Measurements from ENCODE around the gene RXRA. TPM values are rescaled to one million over a fixed set of nuclear protein-coding genes. Genes with fewer than 3 reads are reported as not detected.

Gene RXRA
- total and polyA plus RNA-seq, 9 donors = 12.4 to 82.2 (median 70.6) TPM

DNA sequence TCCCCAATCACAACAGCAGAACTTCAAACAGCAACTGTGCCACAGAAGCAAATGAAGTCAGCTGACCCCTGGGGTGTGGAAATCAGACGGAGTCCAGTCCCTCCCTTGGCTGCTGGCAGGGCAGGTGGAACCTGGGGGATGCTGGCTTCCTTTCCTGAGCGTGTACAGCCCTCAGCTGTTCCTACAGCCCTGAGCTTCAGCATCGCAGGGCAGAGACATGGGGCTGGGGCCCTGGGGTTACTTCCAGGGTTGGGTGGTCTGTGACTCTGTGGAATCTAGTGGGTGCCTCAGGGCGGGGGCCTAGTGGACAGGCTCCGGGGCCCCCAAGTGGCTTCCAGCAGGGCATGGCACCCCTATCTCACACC is 7.3 kb upstream of the RXRA start:
- TF ChIP-seq EP300 (IDR thresholded peaks at IDR 0.05) (no peak), POLR2A (IDR thresholded peaks at IDR 0.05) (no peak)
- TF ChIP-seq, protein P1, sequence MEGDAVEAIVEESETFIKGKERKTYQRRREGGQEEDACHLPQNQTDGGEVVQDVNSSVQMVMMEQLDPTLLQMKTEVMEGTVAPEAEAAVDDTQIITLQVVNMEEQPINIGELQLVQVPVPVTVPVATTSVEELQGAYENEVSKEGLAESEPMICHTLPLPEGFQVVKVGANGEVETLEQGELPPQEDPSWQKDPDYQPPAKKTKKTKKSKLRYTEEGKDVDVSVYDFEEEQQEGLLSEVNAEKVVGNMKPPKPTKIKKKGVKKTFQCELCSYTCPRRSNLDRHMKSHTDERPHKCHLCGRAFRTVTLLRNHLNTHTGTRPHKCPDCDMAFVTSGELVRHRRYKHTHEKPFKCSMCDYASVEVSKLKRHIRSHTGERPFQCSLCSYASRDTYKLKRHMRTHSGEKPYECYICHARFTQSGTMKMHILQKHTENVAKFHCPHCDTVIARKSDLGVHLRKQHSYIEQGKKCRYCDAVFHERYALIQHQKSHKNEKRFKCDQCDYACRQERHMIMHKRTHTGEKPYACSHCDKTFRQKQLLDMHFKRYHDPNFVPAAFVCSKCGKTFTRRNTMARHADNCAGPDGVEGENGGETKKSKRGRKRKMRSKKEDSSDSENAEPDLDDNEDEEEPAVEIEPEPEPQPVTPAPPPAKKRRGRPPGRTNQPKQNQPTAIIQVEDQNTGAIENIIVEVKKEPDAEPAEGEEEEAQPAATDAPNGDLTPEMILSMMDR (IDR thresholded peaks at IDR 0.05) = no peak
- Histone ChIP-seq H3K9me3 (no peaks in the 10 kb centered on the region), H3K4me3 (no peak overlapping the region), H3K36me3 (no peaks in the 10 kb centered on the region), H3K4me1 (ENCODE audit: insufficient read depth) (peaks cover 8% of the 10 kb centered on the region), H3K27me3 (no peaks in the 10 kb centered on the region), H3K27ac (no peak overlapping the region)
- intact Hi-C loops (cut with DNase I) = no loop called here
- 78 to 85% (median 83%) methylated on average over 5 of the region's 5 CpGs for WGBS, 3 donors
- peak in 3 of 5 donors; percentile 11 to 36 (median 13) for DNase-seq

DNA sequence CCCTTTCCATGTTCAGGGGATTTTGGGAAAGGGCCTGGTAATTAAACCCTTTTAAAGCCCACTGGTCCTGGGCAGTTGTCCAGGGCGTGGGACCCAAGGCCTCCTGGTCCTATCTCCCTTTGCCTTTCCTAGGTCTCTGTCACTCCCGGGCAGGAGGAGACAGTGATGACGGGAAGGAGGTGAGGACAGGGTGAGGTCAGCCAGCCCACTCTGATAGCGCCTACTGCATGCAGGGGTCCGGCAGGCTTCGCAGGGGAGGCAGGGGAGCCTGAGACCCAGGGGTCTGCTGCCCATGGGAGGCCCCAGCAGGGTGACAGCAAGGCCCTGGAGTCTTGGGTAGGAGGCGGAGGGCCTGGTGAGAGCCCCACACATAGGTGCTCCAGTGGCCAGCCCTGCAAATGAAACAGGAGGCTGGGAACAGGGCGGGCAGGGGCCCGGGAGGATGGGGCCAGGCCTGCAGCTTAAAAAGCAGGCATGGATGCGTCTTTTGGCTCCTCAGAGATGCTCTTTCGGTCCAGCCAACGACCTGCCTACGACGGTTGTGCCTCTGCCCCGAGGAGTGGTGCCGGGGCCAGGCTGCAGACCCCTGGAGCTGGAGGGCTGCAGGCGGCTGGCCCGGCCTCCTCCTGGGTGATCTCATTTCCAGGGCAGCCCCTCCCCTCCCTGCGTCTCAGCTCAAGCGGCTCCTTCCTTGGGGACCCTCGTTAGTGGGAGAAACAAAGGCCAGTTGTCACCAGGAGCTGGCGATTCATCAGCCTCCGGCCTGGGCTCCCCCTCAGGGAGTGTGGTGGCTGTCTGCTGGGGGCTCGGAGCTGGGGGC is 6.7 kb upstream of the RXRA start:
- no peaks in the 10 kb centered on the region for H3K36me3 ChIP-seq
- peak in 4 of 5 donors; percentile 13 to 39 (median 24) for DNase-seq
- no peaks in the 10 kb centered on the region for H3K9me3 ChIP-seq
- intact Hi-C loops (cut with DNase I) = loop anchor here in 1 of 4 donors (10.0 kb wide), 2 partner anchors 325 to 1115 kb away; partner anchors contain the start of gene COL5A1
- H3K4me1 ChIP-seq (ENCODE audit: insufficient read depth) = peaks cover 8% of the 10 kb centered on the region
- no peak for TF ChIP-seq POLR2A (IDR thresholded peaks at IDR 0.05)
- TF ChIP-seq, protein P1 (IDR thresholded peaks at IDR 0.05) = no peak
- no peak for TF ChIP-seq EP300 (IDR thresholded peaks at IDR 0.05)
- H3K27ac ChIP-seq = no peak overlapping the region
- H3K27me3 ChIP-seq = no peaks in the 10 kb centered on the region
- H3K4me3 ChIP-seq = no peak overlapping the region
- 89 to 91% (median 90%) methylated on average over 21 to 24 of the region's 24 CpGs for WGBS, 3 donors

DNA sequence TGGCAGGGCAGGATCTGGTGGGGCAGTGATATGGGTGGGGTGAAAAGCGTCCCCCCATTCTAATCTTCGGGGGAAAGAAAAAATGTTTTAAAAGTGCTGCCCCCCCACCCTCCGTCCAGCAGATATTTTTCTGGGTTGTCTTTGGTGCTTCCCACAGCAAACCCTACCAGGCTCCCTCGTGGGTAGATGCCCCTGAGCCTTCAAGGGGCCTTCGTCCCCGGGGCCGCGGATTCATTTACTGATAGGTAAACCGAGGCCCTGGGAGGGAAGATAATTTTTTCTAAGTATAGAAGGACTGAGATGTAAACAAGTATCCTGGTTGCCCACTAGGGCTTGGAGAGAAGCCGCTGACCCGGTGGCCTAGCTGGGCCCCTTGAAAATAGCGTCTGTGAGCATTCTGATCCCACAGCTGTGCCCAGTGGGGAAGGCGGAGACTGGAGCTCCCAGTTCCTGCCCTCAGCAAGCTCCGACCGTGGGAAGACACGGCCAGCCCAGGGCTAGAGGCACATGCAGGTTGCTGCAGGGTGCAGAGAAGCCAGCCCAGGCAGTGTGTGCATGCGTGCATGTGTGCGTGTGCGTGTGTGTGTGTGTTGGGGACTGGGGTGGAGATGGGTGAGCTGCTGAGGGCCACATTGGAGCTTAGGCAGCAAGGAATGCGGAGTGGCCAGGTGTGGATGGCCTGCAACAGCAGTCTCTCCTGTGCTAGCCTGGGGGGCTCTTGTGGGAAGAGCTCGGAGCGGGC is 6.0 kb upstream of the RXRA start:
- no peaks in the 10 kb centered on the region for H3K9me3 ChIP-seq
- TF ChIP-seq POLR2A (IDR thresholded peaks at IDR 0.05) (no peak), EP300 (IDR thresholded peaks at IDR 0.05) (no peak)
- TF ChIP-seq, protein P1 (IDR thresholded peaks at IDR 0.05) = no peak
- peak; percentile 20 to 59 (median 41) for DNase-seq
- WGBS, 3 donors = 78 to 82% (median 79%) methylated on average over 22 of the region's 22 CpGs
- intact Hi-C loops (cut with DNase I) = loop anchor here in 1 of 4 donors (10.0 kb wide), 2 partner anchors 325 to 1115 kb away; partner anchors contain the start of gene COL5A1
- no peaks in the 10 kb centered on the region for H3K27me3 ChIP-seq
- no peak overlapping the region for H3K4me3 ChIP-seq
- no peaks in the 10 kb centered on the region for H3K36me3 ChIP-seq
- no peak overlapping the region for H3K27ac ChIP-seq
- peaks cover 9% of the 10 kb centered on the region for H3K4me1 ChIP-seq (ENCODE audit: insufficient read depth)

DNA sequence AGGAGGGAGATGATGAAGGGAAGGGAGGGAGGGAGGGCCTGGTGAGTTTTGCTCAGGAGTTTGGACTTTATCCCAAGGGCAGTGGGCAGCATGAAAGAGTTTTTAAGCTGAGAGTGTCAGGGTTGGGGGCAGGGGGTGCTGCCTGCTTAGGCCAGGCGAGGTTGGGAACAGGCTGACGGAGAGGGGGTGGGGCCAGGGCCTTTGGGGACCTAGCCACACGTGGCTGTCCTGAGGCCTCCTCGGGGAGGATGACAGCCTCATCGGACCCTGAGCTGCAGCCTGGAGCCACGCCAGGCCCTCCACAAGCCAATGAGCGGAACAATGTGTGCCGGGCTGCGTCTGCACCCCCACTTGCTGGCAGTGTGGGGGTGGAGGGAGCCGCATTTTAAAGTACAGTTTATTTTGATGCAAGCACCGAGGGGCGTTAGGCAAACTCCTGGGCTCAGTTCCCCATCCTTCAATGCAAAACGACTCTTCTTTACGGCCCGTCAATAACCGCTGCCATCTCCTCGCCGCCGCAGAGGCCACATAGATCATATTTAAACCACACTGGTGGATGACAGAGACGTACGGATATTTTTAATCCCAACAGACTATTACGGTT is 5.3 kb upstream of the RXRA start:
- 27 to 37% (median 34%) methylated on average over 21 to 22 of the region's 22 CpGs for WGBS, 3 donors
- H3K27me3 ChIP-seq = no peaks in the 10 kb centered on the region
- no peaks in the 10 kb centered on the region for H3K36me3 ChIP-seq
- no peaks in the 10 kb centered on the region for H3K9me3 ChIP-seq
- TF ChIP-seq, protein P1 (IDR thresholded peaks at IDR 0.05) = no peak
- TF ChIP-seq EP300 (IDR thresholded peaks at IDR 0.05) (no peak), POLR2A (IDR thresholded peaks at IDR 0.05) (no peak)
- H3K27ac ChIP-seq = no peak overlapping the region
- H3K4me3 ChIP-seq = no peak overlapping the region
- peak; percentile 44 to 86 (median 70) for DNase-seq
- intact Hi-C loops (cut with DNase I) = loop anchor here in 1 of 4 donors (10.0 kb wide), 2 partner anchors 324 to 1114 kb away; partner anchors contain the start of gene COL5A1
- H3K4me1 ChIP-seq (ENCODE audit: insufficient read depth) = peaks cover 9% of the 10 kb centered on the region
